HUES6 (cell line): ENCODE results near the gene CNTN5.

Experiments
- H3K27ac ChIP-seq: 2 replicates; pipeline ENCODE4 v1.7.0; 2013; ENCODE audit warnings: low read depth, mild to moderate bottlenecking, low read length, inconsistent platforms
- H3K27me3 ChIP-seq: 2 replicates; pipeline ENCODE4 v1.6.1; 2013; ENCODE audit warnings: low read length; ENCODE audit not compliant: control insufficient read depth, insufficient read depth
- H3K36me3 ChIP-seq: 2 replicates; pipeline ENCODE4 v1.6.1; 2013; ENCODE audit warnings: low read length; ENCODE audit not compliant: control insufficient read depth, insufficient read depth
- H3K4me1 ChIP-seq: 2 replicates; pipeline ENCODE4 v1.6.1; 2013; ENCODE audit warnings: low read length; ENCODE audit not compliant: control insufficient read depth, insufficient read depth
- H3K4me3 ChIP-seq: 2 replicates; pipeline ENCODE4 v1.5.1; 2013; ENCODE audit warnings: low read depth, low read length
- H3K9ac ChIP-seq: one replicate; pipeline ENCODE4 v1.6.1; 2013; ENCODE audit warnings: mild to moderate bottlenecking, low read length
- H3K9me3 ChIP-seq: 2 replicates; pipeline ENCODE4 v1.6.1; 2013; ENCODE audit warnings: low read depth, low read length; ENCODE audit not compliant: control insufficient read depth, insufficient read depth

CNTN5 gene

GRCh38 chr11:99901175-99901574 is 880.4 kb downstream of the CNTN5 start:
- H3K4me1 ChIP-seq, result no peaks in the 10 kb centered on the region
- no peaks in the 10 kb centered on the region for H3K36me3 ChIP-seq
- no peaks in the 10 kb centered on the region for H3K27me3 ChIP-seq
- no peak overlapping the region for H3K4me3 ChIP-seq
- H3K27ac ChIP-seq, result no peak overlapping the region
- H3K9me3 ChIP-seq, result no peaks in the 10 kb centered on the region
- no peak overlapping the region for H3K9ac ChIP-seq

DNA sequence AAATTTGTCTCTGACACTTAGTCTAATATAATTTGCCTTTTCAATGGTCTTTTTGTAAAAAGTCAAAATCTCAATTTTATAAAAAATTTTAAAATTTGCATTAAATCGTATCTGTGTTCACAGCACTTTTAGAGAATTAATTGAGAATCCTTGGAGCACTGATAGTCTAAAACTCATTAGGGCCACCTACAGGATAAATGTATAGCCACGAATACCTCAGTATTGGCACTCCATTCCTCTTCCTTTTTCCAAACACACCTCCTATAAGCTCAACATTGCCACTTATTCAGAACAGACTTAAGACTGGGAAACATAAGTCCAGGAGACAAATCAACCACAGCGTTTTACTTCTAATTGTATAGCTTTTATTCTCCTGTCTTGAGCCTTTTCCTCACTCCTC is 890.4 kb downstream of the CNTN5 start:
- no peak overlapping the region for H3K9ac ChIP-seq
- no peak overlapping the region for H3K27ac ChIP-seq
- H3K27me3 ChIP-seq, result no peaks in the 10 kb centered on the region
- H3K4me3 ChIP-seq, result no peak overlapping the region
- H3K9me3 ChIP-seq, result no peaks in the 10 kb centered on the region
- H3K36me3 ChIP-seq, result no peaks in the 10 kb centered on the region
- no peaks in the 10 kb centered on the region for H3K4me1 ChIP-seq

GRCh38 chr11:99916078-99916477 is 895.3 kb downstream of the CNTN5 start:
- no peak overlapping the region for H3K27ac ChIP-seq
- no peaks in the 10 kb centered on the region for H3K27me3 ChIP-seq
- H3K4me3 ChIP-seq, result no peak overlapping the region
- H3K9ac ChIP-seq, result no peak overlapping the region
- no peaks in the 10 kb centered on the region for H3K36me3 ChIP-seq
- H3K4me1 ChIP-seq, result no peaks in the 10 kb centered on the region
- H3K9me3 ChIP-seq, result peaks cover 22% of the 10 kb centered on the region

DNA sequence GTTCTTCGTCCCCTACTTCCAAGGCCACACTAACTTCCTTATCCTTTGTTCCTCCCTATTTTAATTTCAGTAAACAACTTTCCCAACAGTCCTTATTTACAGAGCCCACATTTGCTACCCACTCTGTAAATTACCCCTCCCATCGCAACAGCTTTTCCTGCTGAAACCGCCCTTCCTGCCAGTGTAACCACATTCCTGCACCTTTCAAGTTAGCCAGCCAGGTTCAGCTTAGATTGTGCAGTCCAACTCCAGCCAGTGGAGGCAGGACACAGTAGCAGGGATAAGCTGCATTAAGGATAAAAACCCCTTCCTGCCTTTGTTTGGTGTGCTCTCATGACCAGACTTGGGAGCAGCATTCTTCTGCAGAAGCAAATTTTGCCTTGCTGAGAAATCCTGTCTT is 898.0 kb downstream of the CNTN5 start:
- Histone ChIP-seq H3K9me3 (peaks cover 24% of the 10 kb centered on the region), H3K36me3 (no peaks in the 10 kb centered on the region), H3K4me3 (no peak overlapping the region), H3K27me3 (no peaks in the 10 kb centered on the region), H3K27ac (no peak overlapping the region), H3K9ac (no peak overlapping the region), H3K4me1 (no peaks in the 10 kb centered on the region)

DNA sequence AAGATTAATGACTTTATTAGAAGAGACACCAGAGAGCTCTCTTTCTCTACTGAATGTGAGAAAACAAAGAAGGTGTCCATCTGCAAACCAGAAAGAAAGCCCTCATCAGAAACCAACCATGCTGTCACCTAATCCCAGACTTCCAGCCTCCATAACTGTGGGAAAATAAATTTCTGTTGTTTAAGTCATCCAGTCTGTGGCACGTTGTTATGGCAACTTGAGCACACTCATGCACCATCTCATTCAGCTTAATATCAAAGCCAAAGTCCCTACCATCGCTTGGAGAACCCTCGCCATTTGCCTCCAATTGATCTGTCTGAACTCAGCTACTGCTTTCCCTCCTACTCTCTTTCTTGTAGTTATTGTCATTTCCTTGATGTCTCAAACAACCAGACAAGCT is 900.2 kb downstream of the CNTN5 start:
- Histone ChIP-seq H3K27ac (no peak overlapping the region), H3K4me3 (no peak overlapping the region), H3K9ac (no peak overlapping the region), H3K36me3 (no peaks in the 10 kb centered on the region), H3K9me3 (peaks cover 24% of the 10 kb centered on the region), H3K27me3 (no peaks in the 10 kb centered on the region), H3K4me1 (peaks cover 3% of the 10 kb centered on the region; the same call in 1 of the 2 replicates)

- no peak overlapping the region for H3K27ac ChIP-seq
- no peaks in the 10 kb centered on the region for H3K36me3 ChIP-seq
- peaks cover 3% of the 10 kb centered on the region; the same call in 1 of the 2 replicates for H3K4me1 ChIP-seq
- H3K9ac ChIP-seq, result no peak overlapping the region
- no peak overlapping the region for H3K4me3 ChIP-seq
- no peaks in the 10 kb centered on the region for H3K27me3 ChIP-seq
- H3K9me3 ChIP-seq, result peaks cover 31% of the 10 kb centered on the region
Observed at GRCh38 chr11:99925968-99926367, 905.2 kb downstream of the CNTN5 start.

- Histone ChIP-seq H3K9ac (no peak overlapping the region), H3K27ac (no peak overlapping the region), H3K27me3 (no peaks in the 10 kb centered on the region), H3K36me3 (no peaks in the 10 kb centered on the region), H3K9me3 (peaks cover 25% of the 10 kb centered on the region), H3K4me3 (no peak overlapping the region), H3K4me1 (no peaks in the 10 kb centered on the region)
Observed at GRCh38 chr11:99932684-99933083, 911.9 kb downstream of the CNTN5 start.

DNA sequence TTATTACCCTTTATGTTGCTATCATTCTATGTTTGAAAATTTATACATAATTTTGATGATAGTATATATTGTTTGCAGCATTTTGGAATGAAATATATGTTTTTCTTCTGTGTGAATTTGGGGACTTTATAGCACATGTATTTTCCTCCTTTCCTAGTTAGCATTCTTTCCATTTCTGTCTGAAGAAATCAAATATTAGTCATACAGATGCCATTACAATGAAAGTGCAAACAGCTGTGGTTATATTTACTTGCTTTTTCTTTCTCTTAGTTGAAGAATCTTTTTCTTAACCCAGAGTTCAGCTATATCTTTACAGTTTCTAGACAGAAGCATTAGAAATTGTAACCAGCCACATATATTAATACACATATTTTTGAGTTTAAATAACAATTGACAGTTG is 913.3 kb downstream of the CNTN5 start:
- Histone ChIP-seq H3K36me3 (no peaks in the 10 kb centered on the region), H3K9ac (no peak overlapping the region), H3K27me3 (no peaks in the 10 kb centered on the region), H3K27ac (no peak overlapping the region), H3K4me3 (no peak overlapping the region), H3K4me1 (no peaks in the 10 kb centered on the region), H3K9me3 (peaks cover 14% of the 10 kb centered on the region)

DNA sequence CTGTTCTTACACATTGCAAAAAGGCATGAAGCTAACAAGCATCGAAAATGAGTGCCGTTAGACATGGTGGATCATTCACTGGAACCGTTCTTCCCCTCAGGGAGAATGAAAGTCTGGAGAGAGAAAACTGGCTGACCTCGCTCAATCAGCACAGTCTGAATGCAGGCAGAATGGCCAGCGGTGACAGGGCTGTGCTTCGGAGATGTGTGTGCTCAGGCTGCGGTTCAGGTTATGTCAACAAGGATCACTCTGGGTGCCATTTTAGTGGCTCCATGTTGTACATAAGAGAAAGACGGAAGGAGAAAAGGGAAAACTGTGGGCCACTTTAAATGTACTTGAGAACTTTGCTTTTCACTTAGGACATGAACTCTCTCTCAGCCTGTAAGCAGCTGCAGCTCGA is 916.6 kb downstream of the CNTN5 start:
- no peak overlapping the region for H3K27ac ChIP-seq
- H3K4me1 ChIP-seq, result no peaks in the 10 kb centered on the region
- no peak overlapping the region for H3K4me3 ChIP-seq
- H3K9ac ChIP-seq, result no peak overlapping the region
- H3K27me3 ChIP-seq, result no peaks in the 10 kb centered on the region
- no peaks in the 10 kb centered on the region for H3K9me3 ChIP-seq
- no peaks in the 10 kb centered on the region for H3K36me3 ChIP-seq

DNA sequence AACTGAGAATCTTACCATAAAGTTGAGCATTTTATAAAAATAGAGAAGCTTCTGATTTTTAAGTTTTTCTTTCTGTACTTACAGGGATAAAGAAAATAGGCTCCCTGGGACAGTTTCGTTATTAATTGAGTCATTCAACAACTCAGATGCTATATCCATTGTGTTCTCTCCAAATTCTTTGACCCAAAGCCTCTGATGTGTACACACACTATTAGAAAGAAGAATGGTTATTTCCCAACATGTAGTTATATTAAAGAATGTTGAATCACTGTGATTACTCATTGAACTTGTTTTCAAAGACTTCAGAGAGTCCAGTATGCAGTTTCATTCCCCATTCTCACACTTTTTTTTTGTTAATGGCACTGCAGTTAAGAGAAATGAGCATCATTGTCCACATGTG is 932.1 kb downstream of the CNTN5 start:
- H3K27ac ChIP-seq, result no peak overlapping the region
- H3K27me3 ChIP-seq, result no peaks in the 10 kb centered on the region
- H3K4me1 ChIP-seq, result no peaks in the 10 kb centered on the region
- no peaks in the 10 kb centered on the region for H3K36me3 ChIP-seq
- H3K9ac ChIP-seq, result no peak overlapping the region
- H3K4me3 ChIP-seq, result no peak overlapping the region
- H3K9me3 ChIP-seq, result no peaks in the 10 kb centered on the region

DNA sequence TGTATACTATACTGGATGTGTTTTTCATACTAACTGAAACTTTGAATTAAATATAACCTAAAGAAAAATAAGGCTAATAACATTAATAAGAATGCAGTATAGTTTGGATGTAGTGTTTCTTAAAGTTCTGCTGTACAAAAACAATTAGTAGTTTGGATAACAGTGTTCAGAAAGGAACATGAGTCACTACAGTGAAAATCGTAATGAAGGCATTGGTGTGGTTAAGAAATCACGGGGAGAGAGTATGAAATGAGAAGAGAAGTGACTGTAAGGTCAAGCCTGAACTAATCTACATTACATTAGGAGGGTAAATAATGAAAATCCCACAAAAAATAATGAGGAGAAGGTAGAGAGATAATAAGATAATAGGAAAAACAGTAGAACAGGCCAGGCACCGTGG is 939.8 kb downstream of the CNTN5 start:
- H3K36me3 ChIP-seq, result no peaks in the 10 kb centered on the region
- no peaks in the 10 kb centered on the region for H3K4me1 ChIP-seq
- no peak overlapping the region for H3K27ac ChIP-seq
- H3K4me3 ChIP-seq, result no peak overlapping the region
- no peaks in the 10 kb centered on the region for H3K9me3 ChIP-seq
- H3K9ac ChIP-seq, result no peak overlapping the region
- H3K27me3 ChIP-seq, result no peaks in the 10 kb centered on the region

- no peak overlapping the region for H3K27ac ChIP-seq
- H3K9me3 ChIP-seq, result no peaks in the 10 kb centered on the region
Observed at GRCh38 chr11:99968336-99968735, 947.6 kb downstream of the CNTN5 start.

More at GRCh38 chr11:99968336-99968735, 947.6 kb downstream of the CNTN5 start:
- H3K36me3 ChIP-seq, result no peaks in the 10 kb centered on the region
- no peak overlapping the region for H3K4me3 ChIP-seq
- no peaks in the 10 kb centered on the region for H3K4me1 ChIP-seq
- no peaks in the 10 kb centered on the region for H3K27me3 ChIP-seq
- H3K9ac ChIP-seq, result no peak overlapping the region
